ENCODE results near the gene COL6A1.

COL6A1 gene

DNA sequence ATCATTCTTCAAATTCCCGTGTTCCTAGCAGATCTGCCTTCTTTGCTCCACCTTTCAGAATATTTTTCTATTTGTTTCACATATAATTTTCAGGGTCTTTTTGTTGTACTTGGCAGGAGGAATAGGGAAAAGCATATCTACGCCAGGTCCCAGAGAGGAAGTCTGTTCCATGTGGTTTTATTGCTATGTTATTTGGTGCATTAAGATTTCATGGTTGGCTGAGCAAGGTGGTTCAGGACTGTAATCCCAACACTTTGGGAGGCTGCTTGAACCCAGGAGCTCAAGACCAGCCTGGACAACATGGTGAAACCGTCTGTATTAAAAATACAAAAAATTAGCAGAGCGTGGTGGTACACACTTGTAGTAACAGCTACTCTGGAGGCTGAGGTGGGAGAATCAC is 36.1 kb downstream of the COL6A1 start:
- in situ Hi-C loops (cut with MboI; ENCODE audit: low pct_unique_long_range_greater_than_20kb, low sequenced_read_pairs): no loop called here
- peak; percentile 25 for DNase-seq

DNA sequence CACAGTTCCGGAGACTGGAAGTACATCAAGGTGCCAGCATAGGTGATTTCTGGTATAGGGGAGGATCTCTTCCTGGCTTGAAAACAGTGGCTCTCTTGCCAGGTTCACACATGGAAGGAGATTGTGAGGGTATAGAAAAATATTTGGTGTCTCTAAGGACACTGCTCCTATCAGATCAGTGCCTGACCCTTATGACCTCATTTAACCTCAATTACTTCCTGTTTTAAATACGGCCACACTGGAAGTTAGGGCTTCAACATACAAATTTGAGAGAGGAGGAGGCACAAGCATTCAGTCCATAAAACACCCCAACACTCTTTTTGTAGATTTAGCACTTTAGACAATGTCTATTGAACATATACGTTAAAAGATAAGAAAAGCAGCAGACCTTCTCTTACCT is 37.0 kb downstream of the COL6A1 start:
- in situ Hi-C loops (cut with MboI; ENCODE audit: low pct_unique_long_range_greater_than_20kb, low sequenced_read_pairs): no loop called here

GRCh38 chr21:46020581-46020980 is 39.0 kb downstream of the COL6A1 start:
- in situ Hi-C loops (cut with MboI; ENCODE audit: low pct_unique_long_range_greater_than_20kb, low sequenced_read_pairs): no loop called here
- no peak for DNase-seq

More for the DNA sequence above, 37.0 kb downstream of the COL6A1 start:
- peak; percentile 47 for DNase-seq

DNA sequence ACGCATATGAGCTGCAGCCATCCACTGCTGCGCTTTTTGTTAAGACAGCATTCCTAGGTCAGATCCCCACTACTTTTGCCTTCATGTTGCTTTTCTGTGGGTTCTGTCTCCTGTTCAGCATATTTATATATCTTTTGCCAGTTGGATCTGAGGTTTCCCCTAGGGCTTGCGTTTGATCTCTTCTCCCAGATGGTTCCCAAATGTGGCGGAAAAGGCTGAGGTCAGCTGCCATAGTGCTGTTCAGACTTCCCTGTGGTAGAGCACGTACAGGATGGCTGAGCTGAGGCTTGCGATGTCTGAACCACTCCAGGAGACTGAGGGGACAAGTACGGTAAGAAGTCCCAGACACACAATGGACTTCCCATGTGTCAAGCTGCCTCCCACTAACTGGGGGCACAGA is 39.8 kb downstream of the COL6A1 start:
- in situ Hi-C loops (cut with MboI; ENCODE audit: low pct_unique_long_range_greater_than_20kb, low sequenced_read_pairs): no loop called here
- DNase-seq: no peak

- in situ Hi-C loops (cut with MboI; ENCODE audit: low pct_unique_long_range_greater_than_20kb, low sequenced_read_pairs): no loop called here
- DNase-seq: no peak
These were observed 40.5 kb downstream of the COL6A1 start for GRCh38 chr21:46021978-46022544.

DNA sequence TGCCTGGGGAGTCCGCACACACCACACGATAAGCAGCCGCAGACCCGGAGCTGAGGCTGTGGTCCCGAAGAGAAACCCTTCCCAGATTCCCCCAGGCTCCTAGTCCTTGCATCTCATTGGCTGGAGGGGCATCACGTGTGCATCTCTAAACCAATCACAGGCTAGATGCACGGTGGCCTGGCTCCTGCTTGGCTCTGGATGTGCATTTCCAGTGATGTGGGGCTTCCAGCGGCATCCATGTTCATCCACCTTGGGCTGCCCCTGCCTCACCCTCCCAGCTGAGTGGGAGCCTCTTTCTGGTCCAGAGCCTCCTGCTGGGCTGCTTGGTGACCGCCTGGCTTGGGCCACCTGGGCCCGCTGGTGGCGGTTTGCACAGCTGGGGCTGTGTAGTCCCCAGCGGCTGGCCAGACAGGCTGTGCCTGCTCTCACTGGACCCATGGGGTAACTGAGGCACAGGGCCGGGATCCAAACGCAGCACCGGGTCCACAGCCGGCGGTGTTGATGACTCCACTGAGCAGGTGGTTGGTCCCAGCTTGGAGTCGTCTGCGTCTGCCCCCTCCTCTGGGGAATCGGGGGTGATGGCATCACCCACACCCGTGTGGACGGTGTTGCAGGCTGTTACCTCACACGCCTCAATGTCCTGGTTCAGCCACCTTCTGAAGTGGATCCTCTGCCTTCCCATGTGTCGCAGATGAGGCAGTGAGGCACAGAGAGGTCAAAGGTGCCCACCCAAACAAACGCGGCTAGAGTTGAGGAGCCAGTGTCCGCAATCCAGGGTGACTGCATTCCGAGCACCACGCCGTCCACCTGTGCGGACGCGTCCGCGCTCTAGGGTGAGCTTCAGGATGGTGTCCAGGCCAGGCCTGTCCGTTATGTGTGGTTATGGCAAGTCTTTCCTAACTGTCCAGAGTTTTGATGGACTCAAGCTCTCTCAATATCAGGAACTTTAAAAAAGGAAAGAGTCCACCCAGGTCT is 41.3 kb downstream of the COL6A1 start:
- DNase-seq: no peak
- in situ Hi-C loops (cut with MboI; ENCODE audit: low pct_unique_long_range_greater_than_20kb, low sequenced_read_pairs): no loop called here

GRCh38 chr21:46023555-46023954 is 42.0 kb downstream of the COL6A1 start:
- in situ Hi-C loops (cut with MboI; ENCODE audit: low pct_unique_long_range_greater_than_20kb, low sequenced_read_pairs): no loop called here
- DNase-seq: no peak

DNA sequence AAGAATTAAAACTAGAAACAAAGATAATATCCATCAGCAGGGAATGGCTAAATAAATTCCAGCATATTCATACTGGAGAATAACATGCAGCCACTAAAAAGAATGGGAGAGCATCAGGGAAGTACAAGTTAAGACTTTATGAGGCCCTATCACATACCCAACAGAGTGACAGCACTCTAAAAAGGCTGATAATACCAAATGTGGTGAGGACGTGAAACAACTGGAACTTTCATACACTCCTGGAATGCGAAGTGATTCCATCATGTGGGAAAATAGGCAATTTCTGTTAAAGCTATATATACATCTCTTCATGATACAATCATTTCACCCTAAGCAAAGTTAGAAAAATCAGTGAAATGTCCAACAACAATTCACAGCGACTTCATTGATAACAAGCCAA is 42.6 kb downstream of the COL6A1 start:
- in situ Hi-C loops (cut with MboI; ENCODE audit: low pct_unique_long_range_greater_than_20kb, low sequenced_read_pairs): no loop called here
- DNase-seq: no peak

- no peak for DNase-seq
- in situ Hi-C loops (cut with MboI; ENCODE audit: low pct_unique_long_range_greater_than_20kb, low sequenced_read_pairs): no loop called here
These were observed 43.7 kb downstream of the COL6A1 start for GRCh38 chr21:46025113-46025770.

GRCh38 chr21:46027851-46028493 is 46.4 kb downstream of the COL6A1 start:
- in situ Hi-C loops (cut with MboI; ENCODE audit: low pct_unique_long_range_greater_than_20kb, low sequenced_read_pairs): no loop called here
- DNase-seq: no peak

- no peak for DNase-seq
- in situ Hi-C loops (cut with MboI; ENCODE audit: low pct_unique_long_range_greater_than_20kb, low sequenced_read_pairs): no loop called here
These were observed 47.1 kb downstream of the COL6A1 start for GRCh38 chr21:46028573-46029091.

DNA sequence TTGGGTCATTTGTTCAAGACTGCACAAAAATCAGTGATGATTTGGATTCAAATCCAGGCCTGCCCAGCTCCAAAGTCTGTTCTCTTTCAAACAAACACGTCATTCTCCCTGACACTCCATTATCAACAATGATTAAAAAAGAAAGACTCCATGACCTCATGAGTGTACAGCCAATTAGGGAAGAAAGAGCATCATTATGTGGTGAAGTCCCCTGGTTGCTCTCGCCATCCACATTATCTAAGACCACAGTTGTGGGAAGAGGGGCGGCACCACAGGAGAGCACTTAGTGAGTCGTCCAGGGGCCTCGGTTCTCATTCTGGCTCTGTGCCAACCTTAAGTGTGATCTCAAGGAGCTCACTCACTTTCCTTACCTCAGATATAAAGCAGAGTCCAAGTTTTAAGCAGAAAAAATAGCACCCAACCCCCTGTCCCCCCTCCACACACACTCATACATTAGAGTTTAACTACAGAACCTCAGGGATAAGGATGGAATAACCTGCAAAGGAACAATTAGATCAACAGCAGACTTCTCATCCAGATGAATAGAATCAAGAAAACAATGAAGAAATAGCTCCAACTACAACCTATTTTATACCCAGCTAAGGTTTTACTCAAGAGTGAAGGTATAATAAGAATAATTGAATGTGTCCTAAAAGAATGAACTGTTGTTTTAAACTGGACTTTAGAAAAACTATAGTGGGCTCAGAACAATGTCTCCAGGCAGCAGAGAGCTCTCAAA is 47.8 kb downstream of the COL6A1 start:
- DNase-seq: peak; percentile 26
- in situ Hi-C loops (cut with MboI; ENCODE audit: low pct_unique_long_range_greater_than_20kb, low sequenced_read_pairs): no loop called here

- in situ Hi-C loops (cut with MboI; ENCODE audit: low pct_unique_long_range_greater_than_20kb, low sequenced_read_pairs): no loop called here
- no peak for DNase-seq
These were observed 49.9 kb downstream of the COL6A1 start for GRCh38 chr21:46031484-46031883.

DNA sequence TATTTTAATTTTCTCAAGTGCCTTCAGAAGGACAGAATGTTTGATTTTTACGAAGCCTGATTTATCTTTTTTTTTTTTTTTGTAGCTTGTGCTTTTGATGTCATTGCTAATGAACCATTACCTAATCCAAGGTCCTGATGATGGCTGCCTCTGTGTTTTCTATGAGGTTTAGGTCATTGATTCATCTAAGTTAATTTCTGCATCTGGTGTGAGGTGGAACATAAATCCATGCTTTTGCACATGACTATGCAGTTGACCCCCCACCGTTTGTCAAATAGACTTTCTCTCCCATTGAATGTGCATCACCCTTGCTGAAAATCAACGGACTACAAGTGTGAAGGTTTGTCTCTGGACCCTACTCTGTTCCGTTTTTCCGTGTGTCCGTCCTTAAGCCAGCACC is 50.5 kb downstream of the COL6A1 start:
- no peak for DNase-seq
- in situ Hi-C loops (cut with MboI; ENCODE audit: low pct_unique_long_range_greater_than_20kb, low sequenced_read_pairs): no loop called here

GRCh38 chr21:46033410-46034400 is 52.1 kb downstream of the COL6A1 start:
- in situ Hi-C loops (cut with MboI; ENCODE audit: low pct_unique_long_range_greater_than_20kb, low sequenced_read_pairs): no loop called here
- no peak for DNase-seq

DNA sequence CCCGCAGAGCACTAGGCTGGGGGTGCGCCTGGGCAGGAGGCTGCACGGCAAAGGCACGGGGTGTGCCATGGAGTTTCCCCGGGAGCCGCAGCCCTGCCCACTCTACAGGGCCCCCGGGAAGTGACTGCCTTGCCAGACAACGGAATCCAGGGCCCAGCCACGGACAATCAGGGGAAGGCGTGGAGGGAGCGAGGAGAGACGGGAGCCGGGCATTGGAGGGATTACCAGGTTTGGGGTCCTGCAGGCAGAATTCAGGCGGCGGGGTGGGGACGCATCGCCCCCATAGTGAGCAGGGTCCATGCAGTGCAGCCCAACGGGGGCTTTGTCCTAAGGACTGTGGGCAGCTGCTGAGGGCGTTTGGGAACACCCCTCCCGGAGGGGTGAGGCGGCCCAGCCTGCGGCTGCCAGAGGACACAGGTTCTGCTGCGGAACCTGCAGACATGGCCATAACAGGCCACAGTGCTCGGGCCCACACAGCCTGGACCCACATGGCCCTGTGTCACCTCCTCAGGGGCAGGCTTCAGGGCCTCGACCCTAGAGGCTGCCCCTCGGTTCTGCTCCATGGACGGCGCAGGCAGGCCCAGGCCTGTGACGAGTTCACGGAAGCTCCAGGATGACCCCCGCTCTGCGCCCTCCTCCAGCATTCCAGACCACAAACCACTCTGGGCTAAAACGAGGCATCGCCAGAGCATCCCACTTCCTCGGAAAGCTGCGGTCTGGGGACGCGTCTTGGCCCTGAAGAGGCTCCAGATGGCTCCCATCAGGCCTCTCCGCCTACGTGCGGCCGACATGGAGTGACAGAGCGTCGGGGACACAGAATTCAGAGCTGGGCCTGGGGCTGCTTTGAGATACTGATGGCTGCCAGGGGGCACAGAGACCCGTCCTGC is 54.5 kb downstream of the COL6A1 start:
- no peak for DNase-seq
- in situ Hi-C loops (cut with MboI; ENCODE audit: low pct_unique_long_range_greater_than_20kb, low sequenced_read_pairs): no loop called here
